ENCODE data around the gene NRAP. TPM values are rescaled to one million over a fixed set of nuclear protein-coding genes. Genes with fewer than 3 reads are reported as not detected.

Gene NRAP
- total RNA-seq, 1 donor from 2014 or later, result not detected

- no peaks in the 10 kb centered on the region for H4K20me1 ChIP-seq (ENCODE audit: low read depth)
- H3K4me1 Mint-ChIP-seq, result no peaks in the 10 kb centered on the region
- peaks cover 66% of the 10 kb centered on the region for H3K79me2 ChIP-seq (ENCODE audit: low read depth)
- H3K4me3 ChIP-seq, result no peak overlapping the region
- H3K4me2 ChIP-seq, result no peak overlapping the region
- H3K27me3 ChIP-seq, result no peaks in the 10 kb centered on the region
- H3K27me3 Mint-ChIP-seq (ENCODE audit: insufficient read depth, low read depth), result no peaks in the 10 kb centered on the region
- H2AFZ ChIP-seq (replicated peaks), result no peak overlapping the region
- no peaks in the 10 kb centered on the region for H3K4me1 ChIP-seq
- H3K27ac Mint-ChIP-seq, result no peak overlapping the region
- peaks cover 71% of the 10 kb centered on the region for H3K9me3 Mint-ChIP-seq
- no peaks in the 10 kb centered on the region for H3K36me3 ChIP-seq
- no peak for DNase-seq (ENCODE audit: low spot score)
- H3K27ac ChIP-seq, result no peak overlapping the region
- H3K9ac ChIP-seq, result no peak overlapping the region
- H3K9me3 ChIP-seq (ENCODE audit: low read depth), result peaks cover 10% of the 10 kb centered on the region
- TF ChIP-seq EZH2phosphoT487 (IDR thresholded peaks at IDR 0.05) (no peak), CTCF (IDR thresholded peaks at IDR 0.05) (no peak), EZH2 (IDR thresholded peaks at IDR 0.05) (no peak)
- no peaks in the 10 kb centered on the region for H3F3A ChIP-seq (ENCODE audit: low read depth)
- peaks cover 28% of the 10 kb centered on the region for H3K36me3 Mint-ChIP-seq
- no peak overlapping the region for H3K4me3 Mint-ChIP-seq
Observed at GRCh38 chr10:113689057-113689456, 25.2 kb upstream of the NRAP start.

DNA sequence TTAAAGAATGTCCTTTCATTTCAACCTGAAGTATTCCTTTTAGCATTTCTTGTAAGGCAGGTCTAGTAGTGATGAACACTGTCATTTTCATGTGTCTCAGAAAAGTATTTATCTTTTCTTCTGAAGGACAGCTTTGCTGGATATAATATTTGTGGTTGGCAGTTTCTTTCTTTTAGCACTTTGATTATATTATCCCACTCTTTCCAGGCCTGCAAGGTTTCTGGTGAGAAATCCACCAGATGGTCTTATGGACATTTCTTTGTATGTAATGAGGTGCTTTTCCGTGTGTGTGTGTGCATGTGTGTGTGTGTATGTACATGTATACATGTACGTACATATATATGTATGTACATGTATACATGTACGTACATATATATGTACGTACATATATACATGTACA, 23.2 kb upstream of the NRAP start:
- H3K4me1 Mint-ChIP-seq, result no peaks in the 10 kb centered on the region
- Histone ChIP-seq H3K4me2 (no peak overlapping the region), H3K4me3 (no peak overlapping the region), H2AFZ (replicated peaks) (no peak overlapping the region), H3K79me2 (ENCODE audit: low read depth) (peaks cover 74% of the 10 kb centered on the region), H3K36me3 (no peaks in the 10 kb centered on the region), H3K27me3 (no peaks in the 10 kb centered on the region), H3F3A (ENCODE audit: low read depth) (no peaks in the 10 kb centered on the region), H3K27ac (no peak overlapping the region), H4K20me1 (ENCODE audit: low read depth) (no peaks in the 10 kb centered on the region), H3K9ac (no peak overlapping the region), H3K4me1 (no peaks in the 10 kb centered on the region), H3K9me3 (ENCODE audit: low read depth) (peaks cover 10% of the 10 kb centered on the region)
- no peaks in the 10 kb centered on the region for H3K27me3 Mint-ChIP-seq (ENCODE audit: insufficient read depth, low read depth)
- peaks cover 57% of the 10 kb centered on the region for H3K9me3 Mint-ChIP-seq
- H3K4me3 Mint-ChIP-seq, result no peak overlapping the region
- DNase-seq (ENCODE audit: low spot score), result no peak
- H3K36me3 Mint-ChIP-seq, result peaks cover 19% of the 10 kb centered on the region
- TF ChIP-seq CTCF (IDR thresholded peaks at IDR 0.05) (no peak), EZH2 (IDR thresholded peaks at IDR 0.05) (no peak), EZH2phosphoT487 (IDR thresholded peaks at IDR 0.05) (no peak)
- no peak overlapping the region for H3K27ac Mint-ChIP-seq

- DNase-seq (ENCODE audit: low spot score), result no peak
- Histone ChIP-seq H3K27me3 (peaks cover 3% of the 10 kb centered on the region), H3K9ac (no peak overlapping the region), H3K79me2 (ENCODE audit: low read depth) (peaks cover 78% of the 10 kb centered on the region), H4K20me1 (ENCODE audit: low read depth) (no peaks in the 10 kb centered on the region), H3K4me1 (no peaks in the 10 kb centered on the region), H3K36me3 (no peaks in the 10 kb centered on the region), H3K4me2 (no peak overlapping the region), H3K9me3 (ENCODE audit: low read depth) (peaks cover 10% of the 10 kb centered on the region), H2AFZ (replicated peaks) (no peak overlapping the region), H3K4me3 (no peak overlapping the region), H3F3A (ENCODE audit: low read depth) (no peaks in the 10 kb centered on the region), H3K27ac (no peak overlapping the region)
- Mint-ChIP-seq H3K9me3 (peaks cover 50% of the 10 kb centered on the region), H3K36me3 (peaks cover 19% of the 10 kb centered on the region), H3K27ac (no peak overlapping the region), H3K27me3 (ENCODE audit: insufficient read depth, low read depth) (no peaks in the 10 kb centered on the region), H3K4me3 (no peak overlapping the region), H3K4me1 (peaks cover 2% of the 10 kb centered on the region)
- TF ChIP-seq EZH2phosphoT487 (IDR thresholded peaks at IDR 0.05), result no peak
- TF ChIP-seq CTCF (IDR thresholded peaks at IDR 0.05), result no peak
- no peak for TF ChIP-seq EZH2 (IDR thresholded peaks at IDR 0.05)
Observed at GRCh38 chr10:113686028-113686427, 22.2 kb upstream of the NRAP start.
